ENCODE measurements around the gene MID1IP1.

MID1IP1 gene

GRCh38 chrX:38816155-38816554 is 14.9 kb downstream of the MID1IP1 start:
- DNase-seq: no peak

GRCh38 chrX:38817004-38817703 is 15.9 kb downstream of the MID1IP1 start:
- DNase-seq: no peak

GRCh38 chrX:38819163-38819562 is 17.9 kb downstream of the MID1IP1 start:
- DNase-seq: no peak

GRCh38 chrX:38819709-38820108 is 18.4 kb downstream of the MID1IP1 start:
- DNase-seq: no peak

- no peak for DNase-seq
Observed at GRCh38 chrX:38820751-38821150, 19.5 kb downstream of the MID1IP1 start.

- no peak for DNase-seq
Observed at GRCh38 chrX:38824176-38824575, 22.9 kb downstream of the MID1IP1 start.

- no peak for DNase-seq
Observed at GRCh38 chrX:38831949-38832348, 30.7 kb downstream of the MID1IP1 start.

GRCh38 chrX:38837389-38837788 is 36.1 kb downstream of the MID1IP1 start:
- DNase-seq: no peak

GRCh38 chrX:38839277-38839676 is 38.0 kb downstream of the MID1IP1 start:
- no peak for DNase-seq

GRCh38 chrX:38839944-38840343 is 38.7 kb downstream of the MID1IP1 start:
- no peak for DNase-seq

- no peak for DNase-seq
Observed at GRCh38 chrX:38841750-38842149, 40.5 kb downstream of the MID1IP1 start.

- no peak for DNase-seq
Observed at GRCh38 chrX:38845426-38845825, 44.2 kb downstream of the MID1IP1 start.

GRCh38 chrX:38847206-38847902 is 46.1 kb downstream of the MID1IP1 start:
- no peak for DNase-seq

- DNase-seq: no peak
Observed at GRCh38 chrX:38847903-38848230, 46.6 kb downstream of the MID1IP1 start.

GRCh38 chrX:38848671-38849455 is 47.6 kb downstream of the MID1IP1 start:
- no peak for DNase-seq

GRCh38 chrX:38850807-38851544 is 49.7 kb downstream of the MID1IP1 start:
- DNase-seq: no peak

- DNase-seq: no peak
Observed at GRCh38 chrX:38854305-38854704, 53.0 kb downstream of the MID1IP1 start.

All from NCI-H2081 treated with DMSO at 0.1 percent for 48 hours (cell line).